Lower leg skin (tissue), 3 donors: ENCODE results near the gene TET1.

Source experiments
- POLR2A ChIP-seq, 2 donors: fragments of 450-650 bp; IDR thresholded peaks; one replicate each; pipeline ENCODE4 v1.6.1; 2016 to 2017; ENCODE audit warnings: antibody characterized with exemption in 2 of 2, mild to moderate bottlenecking in 1 of 2, moderate library complexity in 1 of 2
- TF ChIP-seq, protein P1 (sequence below), 3 donors: fragments of 450-650 bp; IDR thresholded peaks; one replicate each; pipeline ENCODE4 v1.5.1; 2016; ENCODE audit warnings: antibody characterized with exemption in 3 of 3, mild to moderate bottlenecking in 3 of 3, moderate library complexity in 2 of 3

DNA sequence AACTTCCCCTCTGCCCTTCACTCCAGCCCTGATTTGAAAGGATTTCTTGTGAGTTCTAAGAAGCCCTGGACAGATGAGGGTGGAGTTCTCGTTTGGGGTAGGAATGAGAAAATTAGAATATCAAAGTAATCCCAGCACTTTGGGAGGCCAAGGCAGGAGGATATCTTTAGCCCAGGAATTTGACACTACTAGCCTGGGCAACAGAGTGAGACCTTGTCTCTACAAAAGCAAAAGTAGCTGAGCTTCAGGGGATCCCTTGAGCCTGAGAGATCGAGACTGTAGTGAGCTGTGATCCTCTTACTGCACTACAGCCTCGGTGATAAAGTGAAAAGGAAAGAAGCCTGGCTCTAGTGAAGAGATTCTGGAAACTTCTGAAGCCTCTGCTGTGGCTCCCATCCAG is 76.2 kb downstream of the TET1 start:
- TF ChIP-seq, protein P1, sequence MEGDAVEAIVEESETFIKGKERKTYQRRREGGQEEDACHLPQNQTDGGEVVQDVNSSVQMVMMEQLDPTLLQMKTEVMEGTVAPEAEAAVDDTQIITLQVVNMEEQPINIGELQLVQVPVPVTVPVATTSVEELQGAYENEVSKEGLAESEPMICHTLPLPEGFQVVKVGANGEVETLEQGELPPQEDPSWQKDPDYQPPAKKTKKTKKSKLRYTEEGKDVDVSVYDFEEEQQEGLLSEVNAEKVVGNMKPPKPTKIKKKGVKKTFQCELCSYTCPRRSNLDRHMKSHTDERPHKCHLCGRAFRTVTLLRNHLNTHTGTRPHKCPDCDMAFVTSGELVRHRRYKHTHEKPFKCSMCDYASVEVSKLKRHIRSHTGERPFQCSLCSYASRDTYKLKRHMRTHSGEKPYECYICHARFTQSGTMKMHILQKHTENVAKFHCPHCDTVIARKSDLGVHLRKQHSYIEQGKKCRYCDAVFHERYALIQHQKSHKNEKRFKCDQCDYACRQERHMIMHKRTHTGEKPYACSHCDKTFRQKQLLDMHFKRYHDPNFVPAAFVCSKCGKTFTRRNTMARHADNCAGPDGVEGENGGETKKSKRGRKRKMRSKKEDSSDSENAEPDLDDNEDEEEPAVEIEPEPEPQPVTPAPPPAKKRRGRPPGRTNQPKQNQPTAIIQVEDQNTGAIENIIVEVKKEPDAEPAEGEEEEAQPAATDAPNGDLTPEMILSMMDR (IDR thresholded peaks at IDR 0.05), result no peak
- TF ChIP-seq POLR2A (IDR thresholded peaks at IDR 0.05), result no peak
